H1 (cell line): ENCODE data around the gene CDCA5. TPM values are rescaled to one million over a fixed set of nuclear protein-coding genes. Genes with fewer than 3 reads are reported as not detected.

Experiments
- CTCF ChIA-PET: fragments of 300-600 bp; sonication (Branson Sonifier 250); formaldehyde crosslinking; loops from one replicate; lab custom pipeline; 2021; ENCODE audit not compliant: partially characterized antibody; lab: Charles Lee
- POLR2A ChIA-PET: fragments of 300-600 bp; sonication (Branson Sonifier 250); formaldehyde crosslinking; loops from one replicate; lab custom pipeline; 2021; ENCODE audit warnings: inconsistent platforms; ENCODE audit not compliant: partially characterized antibody; lab: Charles Lee
- DNase-seq, 2 experiments: peaks; one replicate each; pipeline versions ENCODE4 v3.0.0 to v3.0.0-alpha.2; 2010 to 2022; ENCODE audit warnings: low spot score in 2 of 2, low read depth in 1 of 2, mixed read lengths in 1 of 2
- FAIRE-seq: peaks from 2 replicates; lab custom pipeline; 2011; peaks lifted over from hg19 to GRCh38; lab: Jason Lieb, UNC
- H2AFZ ChIP-seq: 2 replicates; pipeline ENCODE4 v1.8.1; 2012; ENCODE audit warnings: low read length, inconsistent platforms
- H2AK5ac ChIP-seq: 2 replicates; pipeline ENCODE4 v1.6.1; 2013; ENCODE audit warnings: low read depth, low read length
- H2BK120ac ChIP-seq: replicated peaks from 2 replicates; pipeline ENCODE3; 2013; ENCODE audit warnings: low read depth, low read length, inconsistent platforms
- H2BK12ac ChIP-seq: 2 replicates; pipeline ENCODE4 v1.6.1; 2013; ENCODE audit warnings: low read depth, low read length
- H2BK15ac ChIP-seq: 2 replicates; pipeline ENCODE4 v1.6.1; 2013; ENCODE audit warnings: low read length
- H2BK20ac ChIP-seq: 2 replicates; pipeline ENCODE4 v1.6.1; 2013; ENCODE audit warnings: low read length
- H2BK5ac ChIP-seq: 2 replicates; pipeline ENCODE4 v1.6.1; 2013; ENCODE audit warnings: low read depth, low read length
- H3K14ac ChIP-seq: 2 replicates; pipeline ENCODE4 v1.6.1; 2013; ENCODE audit warnings: inconsistent platforms; ENCODE audit not compliant: insufficient read length
- H3K18ac ChIP-seq: 2 replicates; pipeline ENCODE4 v1.6.1; 2013; ENCODE audit warnings: low read length; ENCODE audit errors: extremely low read depth
- H3K23ac ChIP-seq: 2 replicates; pipeline ENCODE4 v1.6.1; 2013; ENCODE audit warnings: inconsistent platforms; ENCODE audit not compliant: insufficient read length
- H3K23me2 ChIP-seq: 2 replicates; pipeline ENCODE4 v1.6.1; 2013; ENCODE audit warnings: low read depth, low read length
- H3K27ac ChIP-seq: 2 replicates; pipeline ENCODE4 v1.6.1; 2011; ENCODE audit warnings: low read depth, low read length, inconsistent platforms
- H3K27me3 ChIP-seq, 4 experiments: replicated peaks in 1 of 4; 1 replicate in 1 of 4; 2 replicates in 3 of 4; pipeline versions ENCODE4 v1.6.1 to v1.8.1; 2011 to 2013; ENCODE audit warnings: low read length in 3 of 4, mild to moderate bottlenecking in 3 of 4, inconsistent platforms in 2 of 4, mixed read lengths in 2 of 4, moderate library complexity in 1 of 4; ENCODE audit not compliant: control insufficient read depth in 3 of 4, insufficient read depth in 3 of 4; ENCODE audit errors: extremely low read depth in 1 of 4
- H3K36me3 ChIP-seq, 4 experiments: 2 replicates each; pipeline versions ENCODE4 v1.6.1 to v1.8.1; 2011 to 2013; ENCODE audit warnings: mild to moderate bottlenecking in 4 of 4, low read length in 3 of 4, moderate library complexity in 2 of 4, control low read depth in 1 of 4, inconsistent platforms in 1 of 4; ENCODE audit not compliant: insufficient read depth in 4 of 4, control insufficient read depth in 2 of 4
- H3K4ac ChIP-seq: replicated peaks from 2 replicates; pipeline ENCODE3; 2013; ENCODE audit warnings: low read length, low read depth, mixed read lengths, inconsistent platforms; ENCODE audit not compliant: insufficient read length
- H3K4me1 ChIP-seq, 4 experiments: replicated peaks in 1 of 4; 1 replicate in 1 of 4; 2 replicates in 3 of 4; pipeline versions ENCODE4 v1.6.1 to v1.8.1; 2011 to 2013; ENCODE audit warnings: low read length in 3 of 4, inconsistent platforms in 2 of 4, mixed read lengths in 1 of 4; ENCODE audit not compliant: insufficient read depth in 4 of 4, control insufficient read depth in 3 of 4
- H3K4me2 ChIP-seq, 2 experiments: 2 replicates each; pipeline versions ENCODE4 v1.6.1 to v1.8.1; 2011 to 2013; ENCODE audit warnings: low read depth in 2 of 2, low read length in 2 of 2, control low read depth in 1 of 2, inconsistent platforms in 1 of 2, mild to moderate bottlenecking in 1 of 2; ENCODE audit not compliant: insufficient read depth in 1 of 2
- H3K4me3 ChIP-seq, 4 experiments: fragments of 200-600, 300-600 bp in 1 of 4; sonication (generic), shearing (Covaris generic), sonication (Bioruptor Twin) in 1 of 4; 2 replicates each; pipeline versions ENCODE4 v1.5.1 to v1.8.1; 2011 to 2016; ENCODE audit warnings: low read length in 4 of 4, low read depth in 3 of 4, control low read depth in 2 of 4, inconsistent platforms in 2 of 4, mild to moderate bottlenecking in 2 of 4, mixed read lengths in 1 of 4, moderate library complexity in 1 of 4; ENCODE audit not compliant: insufficient read depth in 2 of 4; ENCODE audit errors: extremely low read depth in 1 of 4
- H3K56ac ChIP-seq: replicated peaks from 2 replicates; pipeline ENCODE3; 2013; ENCODE audit warnings: low read depth, mild to moderate bottlenecking, mixed read lengths, low read length, inconsistent platforms; ENCODE audit not compliant: insufficient read length
- H3K79me1 ChIP-seq: 2 replicates; pipeline ENCODE4 v1.6.1; 2013; ENCODE audit warnings: low read depth, low read length, control low read depth
- H3K79me2 ChIP-seq, 2 experiments: 2 replicates each; pipeline versions ENCODE4 v1.6.1 to v1.8.1; 2012 to 2013; ENCODE audit warnings: low read length in 2 of 2, mild to moderate bottlenecking in 2 of 2, inconsistent platforms in 1 of 2; ENCODE audit not compliant: insufficient read depth in 2 of 2, control insufficient read depth in 1 of 2
- H3K9ac ChIP-seq, 4 experiments: replicated peaks in 1 of 4; 1 replicate in 1 of 4; 2 replicates in 3 of 4; pipeline versions ENCODE4 v1.6.1 to v1.8.1; 2011 to 2013; ENCODE audit warnings: low read depth in 3 of 4, low read length in 3 of 4, control low read depth in 2 of 4, mild to moderate bottlenecking in 2 of 4, moderate library complexity in 2 of 4, inconsistent platforms in 1 of 4; ENCODE audit errors: extremely low read depth in 1 of 4
- H3K9me3 ChIP-seq, 2 experiments: 2 replicates each; pipeline versions ENCODE4 v1.6.1 to v1.8.1; 2012 to 2013; ENCODE audit warnings: mild to moderate bottlenecking in 2 of 2, moderate library complexity in 2 of 2, control low read depth in 1 of 2, inconsistent platforms in 1 of 2, low read depth in 1 of 2, low read length in 1 of 2, mixed read lengths in 1 of 2; ENCODE audit not compliant: insufficient read depth in 2 of 2
- H4K20me1 ChIP-seq, 2 experiments: replicated peaks in 1 of 2; 2 replicates each; pipeline versions ENCODE3 to v1.8.1; 2011 to 2013; ENCODE audit warnings: inconsistent platforms in 2 of 2, low read length in 2 of 2, mild to moderate bottlenecking in 1 of 2; ENCODE audit not compliant: insufficient read depth in 2 of 2, control insufficient read depth in 1 of 2
- H4K5ac ChIP-seq: 2 replicates; pipeline ENCODE4 v1.6.1; 2013; ENCODE audit warnings: low read length, low read depth, mixed read lengths, inconsistent platforms; ENCODE audit not compliant: insufficient read length
- H4K8ac ChIP-seq: 2 replicates; pipeline ENCODE4 v1.8.0; 2013; ENCODE audit warnings: mild to moderate bottlenecking, moderate library complexity, low read length, inconsistent platforms; ENCODE audit not compliant: insufficient read depth; ENCODE audit errors: extremely low read depth
- H4K91ac ChIP-seq: replicated peaks from 2 replicates; pipeline ENCODE3; 2013; ENCODE audit warnings: low read length, mixed read lengths, inconsistent platforms; ENCODE audit not compliant: insufficient read length
- BACH1 ChIP-seq: IDR thresholded peaks from 2 replicates; pipeline ENCODE4 v1.6.1; 2012; ENCODE audit warnings: low read length, improper control_type of control experiment
- GTF2F1 ChIP-seq: IDR thresholded peaks from 2 replicates; pipeline ENCODE4 v1.6.1; 2012; ENCODE audit warnings: low read depth, low read length, improper control_type of control experiment, borderline replicate concordance
- JUN ChIP-seq: IDR thresholded peaks from 2 replicates; pipeline ENCODE4 v1.6.1; 2011; ENCODE audit warnings: low read depth, mild to moderate bottlenecking, improper control_type of control experiment, low read length
- KDM4A ChIP-seq: IDR thresholded peaks from one replicate; pipeline ENCODE4 v1.7.1; 2012; ENCODE audit warnings: low read depth, mild to moderate bottlenecking, moderate library complexity, low read length, inconsistent platforms; ENCODE audit not compliant: severe bottlenecking
- KDM5A ChIP-seq: fragments of 200-600 bp; IDR thresholded peaks from 2 replicates; pipeline ENCODE4 v1.7.1; 2012; ENCODE audit warnings: mild to moderate bottlenecking, low read length, inconsistent platforms, mixed read lengths
- NRF1 ChIP-seq: IDR thresholded peaks from 2 replicates; pipeline ENCODE4 v1.6.1; 2011; ENCODE audit warnings: mild to moderate bottlenecking, low read depth, low read length, improper control_type of control experiment
- POU5F1 ChIP-seq: IDR thresholded peaks from 2 replicates; pipeline ENCODE4 v1.6.1; 2011; ENCODE audit warnings: low read depth, mild to moderate bottlenecking, low read length, moderate library complexity
- SAP30 ChIP-seq: fragments of 300-600 bp; sonication (generic); IDR thresholded peaks from 2 replicates; pipeline ENCODE4 v1.7.1; 2012; ENCODE audit warnings: low read length, moderate library complexity, mild to moderate bottlenecking, inconsistent platforms; ENCODE audit not compliant: insufficient read depth, insufficient replicate concordance
- TBP ChIP-seq: IDR thresholded peaks from 2 replicates; pipeline ENCODE4 v1.6.1; 2011; ENCODE audit warnings: low read depth, low read length, improper control_type of control experiment
- WGBS, 2 experiments: shearing (Covaris generic) in 1 of 2; methylation state at CpG; one replicate each; pipeline versions ENCODE4 v1.1.6 to v1.1.7; 2013 to 2015; ENCODE audit warnings: low lambda C conversion rate in 2 of 2, mixed read lengths in 2 of 2, inconsistent platforms in 1 of 2, low coverage in 1 of 2, missing lambda C conversion rate in 1 of 2; ENCODE audit not compliant: insufficient replicate concordance in 2 of 2, insufficient coverage in 1 of 2, insufficient read length in 1 of 2; ENCODE audit errors: extremely low coverage in 1 of 2, missing lambda C conversion rate in 1 of 2; 5-methylcytosine and 5-hydroxymethylcytosine counted together
- polyA plus RNA-seq, 7 experiments: library from polyadenylated mRNA; depleted of rRNA in 3 of 7; stranded (reverse) in 5 of 7; unstranded in 2 of 7; fragments of >200 nt in 5 of 7; fragments of 200-250 nt in 2 of 7; gene quantifications; 1 replicate in 5 of 7; 2 replicates in 1 of 7; 4 replicates in 1 of 7; pipeline versions ENCODE4 v1.2.1 to v1.2.3, GENCODE V29; 2011 to 2013; ENCODE audit warnings: missing spikeins in 2 of 7, mixed read lengths in 2 of 7
- total RNA-seq: library from RNA; stranded (reverse); fragmentation: NEBNext Ultra II Directional; extraction: Animal tissue kit (Norgen Biotek cat#: 25700); gene quantifications from 2 replicates; pipeline ENCODE4 v1.2.1, GENCODE V29; 2021
- TF ChIP-seq, protein P1 (sequence below): IDR thresholded peaks from 2 replicates; pipeline ENCODE4 v1.6.1; 2012; ENCODE audit warnings: inconsistent platforms

Gene CDCA5
- total and polyA plus RNA-seq, 2 of the 8 experiments (the other 6 are each of a cell fraction or from before 2014, with no cell fraction given) = 39.2 to 87.0 TPM

- H2BK15ac ChIP-seq = no peak overlapping the region
- ChIA-PET CTCF (interaction anchor here (4.4 kb wide), 1 partner anchor 14 kb away, joined by 85 read pairs; the partner anchor contains the start of gene TM7SF2), POLR2A (interaction anchor here (0.7 to 16.8 kb wide), 13 partner anchors 9 to 293 kb away, joined by 3 to 230 read pairs (median 5); partner anchors contain the start of genes ARL2, BATF2, CDCA5 and FAU)
- DNase-seq = no peak
- no peaks in the 10 kb centered on the region for H3K27me3 ChIP-seq
- no peaks in the 10 kb centered on the region for H3K9me3 ChIP-seq
- H3K79me1 ChIP-seq = peaks cover 2% of the 10 kb centered on the region; the same call in 1 of the 2 replicates
- H2BK20ac ChIP-seq = no peak overlapping the region
- H2BK120ac ChIP-seq = no peak overlapping the region
- TF ChIP-seq, protein P1, sequence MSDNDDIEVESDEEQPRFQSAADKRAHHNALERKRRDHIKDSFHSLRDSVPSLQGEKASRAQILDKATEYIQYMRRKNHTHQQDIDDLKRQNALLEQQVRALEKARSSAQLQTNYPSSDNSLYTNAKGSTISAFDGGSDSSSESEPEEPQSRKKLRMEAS = no peak
- TF ChIP-seq GTF2F1 = no peak
- no peak for TF ChIP-seq SAP30
- TF ChIP-seq POU5F1 = no peak
- TF ChIP-seq NRF1 = no peak
- TF ChIP-seq JUN = no peak
- TF ChIP-seq KDM4A = no peak
- TF ChIP-seq KDM5A = no peak
- no peak for TF ChIP-seq BACH1
- TF ChIP-seq TBP = no peak
- TF ChIP-seq, all 59 proteins: peak for 0
- no peak overlapping the region for H2AK5ac ChIP-seq
- no peak overlapping the region for H2BK12ac ChIP-seq
- H4K8ac ChIP-seq = no peak overlapping the region; the same call in 1 of the 2 replicates
- H3K79me2 ChIP-seq = peaks cover 0 to 13% of the 10 kb centered on the region in 2 experiments; a peak in 1 of 4 replicates
- H3K4me1 ChIP-seq = peaks cover 0 to 6% (median 4%) of the 10 kb centered on the region in 4 experiments; a peak in 6 of 7 replicates
- peaks cover 0 to 3% of the 10 kb centered on the region in 2 experiments for H4K20me1 ChIP-seq
- peaks cover 0 to 3% (median 0%) of the 10 kb centered on the region in 4 experiments; a peak in 1 of 8 replicates for H3K36me3 ChIP-seq
- H3K14ac ChIP-seq = no peak overlapping the region
- no peak overlapping the region for H2AFZ ChIP-seq
- WGBS, 2 experiments = 88% methylated on average over 8 of the region's 8 CpGs; no CpG with 5 or more reads in 1 of the 2 experiments
- peak overlapping the region; percentile 29 to 88 (median 55); a peak in 5 of 8 replicates for H3K4me3 ChIP-seq
- no peak overlapping the region for H3K9ac ChIP-seq
- no peak overlapping the region for H3K27ac ChIP-seq
- H3K23ac ChIP-seq = no peak overlapping the region
- H3K4me2 ChIP-seq = peak overlapping the region; percentile 53 to 64
- no peak overlapping the region; the same call in 1 of the 2 replicates for H2BK5ac ChIP-seq
- H3K23me2 ChIP-seq = no peaks in the 10 kb centered on the region
- H3K4ac ChIP-seq = no peak overlapping the region
- H4K91ac ChIP-seq = no peak overlapping the region
- no peak overlapping the region for H3K56ac ChIP-seq
- H3K18ac ChIP-seq = no peak overlapping the region
- FAIRE-seq = no peak
- no peak overlapping the region for H4K5ac ChIP-seq
These were observed 13.1 kb upstream of the CDCA5 start for GRCh38 chr11:65096926-65097325.
